Renal cortex interstitium (tissue), 11 donors: ENCODE data around the gene CDPF1. TPM values are rescaled to one million over a fixed set of nuclear protein-coding genes. Genes with fewer than 3 reads are reported as not detected.
"Not testable (repeated sequence)": the region's sequence is repeated elsewhere in the genome, so short reads cannot be mapped to it uniquely, and the experiment has no call there.

ENCODE experiments used
- DNase-seq, 11 donors: peaks; one replicate each; pipeline ENCODE4 v3.0.0-alpha.2; 2013; ENCODE audit warnings: low read depth in 9 of 11, low spot score in 4 of 11; ENCODE audit errors: extremely low read depth in 1 of 11
- polyA plus RNA-seq, 3 donors: library from polyadenylated mRNA; unstranded; fragments of 120-200 nt; gene quantifications; one replicate each; pipeline ENCODE4 v1.2.1, GENCODE V29; 2013; ENCODE audit not compliant: insufficient read length in 3 of 3

Gene CDPF1
- polyA plus RNA-seq, 3 donors = 12.6 to 14.2 (median 13.1) TPM

- peak in 10 of 11 donors; percentile 41 to 84 (median 78) for DNase-seq
Measured at GRCh38 chr22:46267431-46268279, 17.6 kb upstream of the CDPF1 start, which contains the start of gene TTC38. TSS of gene TTC38 (plus strand) at chr22:46268008. CDS start at chr22:46268040, 32 bp downstream.

- DNase-seq = not testable (repeated sequence)
Measured at GRCh38 chr22:46265627-46266026, 15.5 kb upstream of the CDPF1 start.

GRCh38 chr22:46264520-46264919, 14.4 kb upstream of the CDPF1 start:
- not testable (repeated sequence) for DNase-seq

GRCh38 chr22:46263216-46263590, 13.1 kb upstream of the CDPF1 start, which contains the start of gene PKDREJ:
TSS of gene PKDREJ (minus strand) at chr22:46263343. CDS start at chr22:46263322, 21 bp downstream.
- no peak for DNase-seq

GRCh38 chr22:46262449-46263215, 12.5 kb upstream of the CDPF1 start:
- DNase-seq = peak in 3 of 11 donors; percentile 28 to 40 (median 40)

GRCh38 chr22:46260038-46260437, 9.9 kb upstream of the CDPF1 start:
- no peak for DNase-seq

DNA sequence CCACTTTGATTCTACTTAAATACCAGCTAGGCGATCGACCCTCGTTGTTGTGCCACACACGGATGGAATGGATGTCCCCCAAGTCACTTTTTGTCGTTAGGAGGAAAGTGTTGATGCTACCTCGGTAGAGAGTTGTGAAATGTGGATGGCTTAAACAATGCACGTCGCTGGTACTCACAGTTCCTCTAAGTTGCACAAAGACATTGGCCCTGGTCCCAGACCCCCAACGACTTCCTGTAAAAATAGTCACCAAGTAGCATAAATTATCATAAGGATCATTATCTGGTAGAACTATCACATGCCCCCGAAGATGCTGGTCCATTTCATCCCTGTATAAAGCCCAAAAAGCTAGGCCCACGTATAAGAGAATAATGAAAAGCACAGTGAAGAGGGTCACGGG, 9.3 kb upstream of the CDPF1 start:
- no peak for DNase-seq

- DNase-seq = no peak
Measured at GRCh38 chr22:46256358-46256958, 6.4 kb upstream of the CDPF1 start.

- DNase-seq = no peak
Measured at GRCh38 chr22:46251816-46252380, 1.8 kb upstream of the CDPF1 start.

- DNase-seq = no peak
Measured at GRCh38 chr22:46251266-46251665, 1.2 kb upstream of the CDPF1 start.

GRCh38 chr22:46250783-46251125, 661 bp upstream of the CDPF1 start:
- no peak for DNase-seq

- DNase-seq = no peak
Measured at GRCh38 chr22:46247443-46247975, 2.6 kb downstream of the CDPF1 start.

DNA sequence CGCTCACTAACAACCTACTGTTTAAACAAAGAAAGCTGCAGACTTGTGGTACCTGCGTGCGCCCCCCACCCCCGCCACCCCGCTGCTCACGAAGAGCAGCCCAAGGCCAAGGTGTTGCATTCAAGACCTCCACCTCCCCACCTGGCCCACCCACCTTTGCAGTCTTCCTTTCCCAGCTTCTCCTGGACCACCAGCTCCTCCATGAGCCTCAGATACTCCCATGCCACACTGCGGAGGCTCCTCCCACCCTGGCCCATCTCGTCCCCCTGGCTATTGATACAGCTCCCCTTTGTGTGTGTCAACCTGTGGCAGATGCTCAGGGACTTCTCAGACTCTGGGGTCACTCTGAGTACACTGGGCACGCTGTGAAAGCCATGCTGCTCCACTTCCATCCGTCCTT, 3.9 kb downstream of the CDPF1 start:
- DNase-seq = no peak

GRCh38 chr22:46245511-46245910, 4.6 kb downstream of the CDPF1 start:
- DNase-seq = no peak

DNA sequence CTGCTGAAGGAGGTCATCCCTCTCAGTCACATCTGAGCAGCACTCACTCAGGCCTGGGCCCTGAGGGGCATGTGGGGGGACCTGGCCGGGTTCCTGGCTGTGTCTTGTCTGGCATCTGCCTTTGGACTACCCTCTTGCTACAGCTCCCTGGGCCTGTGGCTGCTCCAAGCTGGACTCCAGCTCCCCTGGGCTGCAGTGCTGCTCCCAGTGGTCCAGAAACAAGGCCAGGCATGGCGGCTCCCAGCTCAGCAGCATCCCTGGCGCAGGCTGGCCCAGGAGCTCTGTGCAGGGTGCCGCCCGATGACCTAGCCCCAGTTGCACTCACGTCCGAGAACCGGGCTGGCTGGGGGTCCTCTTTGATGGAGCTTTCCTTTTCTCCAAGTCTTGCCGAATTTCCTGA, 5.3 kb downstream of the CDPF1 start:
- DNase-seq = no peak

GRCh38 chr22:46242076-46242475, 8.0 kb downstream of the CDPF1 start:
- DNase-seq = no peak

GRCh38 chr22:46241396-46242007, 8.6 kb downstream of the CDPF1 start:
- no peak for DNase-seq

- DNase-seq = no peak
Measured at GRCh38 chr22:46240907-46241306, 9.2 kb downstream of the CDPF1 start.

DNA sequence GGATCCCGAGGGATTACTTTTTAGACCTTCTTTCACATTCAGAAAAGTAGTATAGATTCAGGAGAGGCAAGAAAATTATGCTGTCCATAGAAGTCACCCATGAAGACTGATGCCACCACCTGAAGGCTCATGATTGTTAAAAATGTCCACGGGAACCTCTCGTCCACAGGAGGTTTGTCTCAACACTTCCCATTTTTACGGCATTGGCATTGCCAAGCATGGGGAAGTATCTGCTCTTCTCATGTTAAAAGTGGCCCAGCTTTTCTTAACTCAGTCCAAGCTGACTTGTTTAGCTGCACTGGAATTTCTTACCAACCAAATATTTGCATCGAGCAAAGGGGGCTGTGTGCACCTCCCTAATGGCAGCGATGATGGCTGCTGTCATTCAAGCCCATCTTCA, 9.6 kb downstream of the CDPF1 start:
- no peak for DNase-seq
